Measurements from ENCODE around the gene PSTK. TPM values are rescaled to one million over a fixed set of nuclear protein-coding genes. Genes with fewer than 3 reads are reported as not detected.

The PSTK gene
- total and polyA plus RNA-seq, 11 donors = 0.97 to 3.9 (median 2.0) TPM

DNA sequence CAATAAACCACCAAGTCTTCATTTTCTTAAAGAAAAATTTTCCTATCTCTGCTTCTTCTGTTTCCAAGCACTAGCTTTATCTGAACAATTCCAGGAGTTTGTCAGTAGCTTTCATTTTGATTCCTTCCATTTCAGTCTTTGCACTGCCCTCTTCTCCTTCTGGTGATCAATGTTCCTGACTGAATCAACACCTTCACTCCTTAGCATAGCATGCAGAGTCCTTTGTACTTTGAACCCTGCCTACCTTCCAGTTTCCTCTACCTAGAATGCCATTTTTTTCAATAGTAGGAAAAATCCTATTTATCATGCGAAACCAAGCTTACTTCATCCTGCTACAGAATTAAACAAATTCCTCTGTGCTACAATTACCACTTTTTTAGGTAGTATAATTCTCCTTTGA is 24.3 kb upstream of the PSTK start:
- Histone ChIP-seq H3K4me3 (no peak overlapping the region), H3K4me1 (peaks cover 0 to 24% (median 17%) of the 10 kb centered on the region in 12 donors), H3K36me3 (peaks cover 0 to 4% (median 0%) of the 10 kb centered on the region in 9 donors), H3K27ac (no peak overlapping the region), H3K27me3 (no peaks in the 10 kb centered on the region), H3K9me3 (no peaks in the 10 kb centered on the region)
- DNase-seq (no peak), ATAC-seq (no peak)
- intact Hi-C loops (cut with DNase I) = loop anchor here in 2 of 10 donors (2.0 kb wide), 1 partner anchor 25 kb away; the partner anchor contains the start of gene PSTK (in 2 of the 2)
- no peak for TF ChIP-seq POLR2A (IDR thresholded peaks at IDR 0.05)
- TF ChIP-seq, protein P1, sequence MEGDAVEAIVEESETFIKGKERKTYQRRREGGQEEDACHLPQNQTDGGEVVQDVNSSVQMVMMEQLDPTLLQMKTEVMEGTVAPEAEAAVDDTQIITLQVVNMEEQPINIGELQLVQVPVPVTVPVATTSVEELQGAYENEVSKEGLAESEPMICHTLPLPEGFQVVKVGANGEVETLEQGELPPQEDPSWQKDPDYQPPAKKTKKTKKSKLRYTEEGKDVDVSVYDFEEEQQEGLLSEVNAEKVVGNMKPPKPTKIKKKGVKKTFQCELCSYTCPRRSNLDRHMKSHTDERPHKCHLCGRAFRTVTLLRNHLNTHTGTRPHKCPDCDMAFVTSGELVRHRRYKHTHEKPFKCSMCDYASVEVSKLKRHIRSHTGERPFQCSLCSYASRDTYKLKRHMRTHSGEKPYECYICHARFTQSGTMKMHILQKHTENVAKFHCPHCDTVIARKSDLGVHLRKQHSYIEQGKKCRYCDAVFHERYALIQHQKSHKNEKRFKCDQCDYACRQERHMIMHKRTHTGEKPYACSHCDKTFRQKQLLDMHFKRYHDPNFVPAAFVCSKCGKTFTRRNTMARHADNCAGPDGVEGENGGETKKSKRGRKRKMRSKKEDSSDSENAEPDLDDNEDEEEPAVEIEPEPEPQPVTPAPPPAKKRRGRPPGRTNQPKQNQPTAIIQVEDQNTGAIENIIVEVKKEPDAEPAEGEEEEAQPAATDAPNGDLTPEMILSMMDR (IDR thresholded peaks at IDR 0.05) = no peak
- 91 to 95% (median 93%) methylated on average over 1 of the region's 1 CpG for WGBS, 4 donors

DNA sequence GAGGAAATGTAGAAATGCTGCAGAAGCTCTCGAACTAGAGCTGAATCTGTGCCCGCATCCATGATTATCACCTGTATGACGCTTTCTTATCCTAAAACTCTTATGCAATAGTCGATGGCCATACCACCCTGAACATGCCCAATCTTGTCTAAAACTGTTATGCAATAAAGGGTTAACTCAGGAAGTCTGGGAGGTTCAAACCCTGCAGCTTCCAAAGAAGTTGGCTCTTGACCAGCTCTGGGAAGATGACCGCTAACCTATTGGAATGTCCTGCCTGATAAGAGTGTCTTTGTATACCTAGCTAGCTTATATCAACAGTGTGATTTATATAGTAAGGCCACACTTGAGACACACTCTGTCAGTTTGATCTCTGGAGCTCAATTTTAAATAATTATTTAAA is 22.7 kb upstream of the PSTK start:
- no peak for DNase-seq
- Histone ChIP-seq H3K27me3 (no peaks in the 10 kb centered on the region), H3K27ac (no peak overlapping the region), H3K9me3 (no peaks in the 10 kb centered on the region), H3K4me1 (peaks cover 0 to 19% (median 14%) of the 10 kb centered on the region in 12 donors), H3K4me3 (no peak overlapping the region), H3K36me3 (no peaks in the 10 kb centered on the region)
- intact Hi-C loops (cut with DNase I) = no loop called here
- no peak for TF ChIP-seq POLR2A (IDR thresholded peaks at IDR 0.05)
- TF ChIP-seq, protein P1 (IDR thresholded peaks at IDR 0.05) = no peak
- ATAC-seq = no peak
- 72 to 76% (median 74%) methylated on average over 5 of the region's 5 CpGs for WGBS, 4 donors

DNA sequence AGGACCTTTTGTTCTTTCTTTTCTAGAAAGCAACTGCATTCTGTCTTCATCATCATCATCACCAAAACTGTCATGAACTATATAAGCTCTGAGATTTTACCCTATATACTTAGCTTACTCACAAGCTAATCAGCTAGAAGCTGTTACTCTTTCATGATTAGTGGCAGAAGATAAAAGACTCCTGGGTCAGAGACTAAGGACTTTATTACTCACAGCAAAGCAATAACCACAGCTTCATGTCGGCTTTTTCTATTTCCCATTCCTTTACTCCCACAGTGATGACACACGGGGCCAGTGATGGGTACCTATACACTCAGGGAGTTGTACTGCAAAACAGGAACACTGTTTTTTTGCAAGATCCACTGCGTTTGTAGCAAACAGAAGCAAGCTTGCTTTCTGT is 17.8 kb upstream of the PSTK start:
- H3K4me3 ChIP-seq = no peak overlapping the region
- no peak overlapping the region for H3K27ac ChIP-seq
- 63 to 77% (median 72%) methylated on average over 3 of the region's 3 CpGs for WGBS, 4 donors
- no peaks in the 10 kb centered on the region for H3K27me3 ChIP-seq
- H3K36me3 ChIP-seq = no peaks in the 10 kb centered on the region
- intact Hi-C loops (cut with DNase I) = no loop called here
- ATAC-seq (no peak), DNase-seq (no peak)
- no peaks in the 10 kb centered on the region for H3K4me1 ChIP-seq
- peaks cover 0 to 23% (median 10%) of the 10 kb centered on the region in 12 donors for H3K9me3 ChIP-seq
- TF ChIP-seq POLR2A (IDR thresholded peaks at IDR 0.05) = no peak
- TF ChIP-seq, protein P1 (IDR thresholded peaks at IDR 0.05) = no peak

DNA sequence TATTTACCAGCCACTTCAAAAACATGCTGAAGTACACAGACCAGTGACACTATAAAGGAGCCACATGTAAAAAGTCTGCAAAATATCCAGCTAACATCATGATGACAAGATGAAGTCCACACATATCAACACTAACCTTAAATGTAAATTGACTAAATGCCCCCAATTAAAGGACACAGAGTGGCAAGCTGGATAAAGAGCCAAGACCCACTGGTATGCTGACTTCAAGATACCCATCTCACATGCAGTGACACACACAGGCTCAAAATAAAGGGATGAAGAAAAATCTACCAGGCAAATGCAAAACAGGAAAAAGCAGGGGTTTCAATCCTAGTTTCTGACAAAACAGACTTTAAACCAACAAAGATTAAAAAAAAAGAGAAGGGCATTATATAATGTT is 13.3 kb upstream of the PSTK start:
- DNase-seq (no peak), ATAC-seq (no peak)
- Histone ChIP-seq H3K4me3 (no peak overlapping the region), H3K4me1 (no peaks in the 10 kb centered on the region), H3K36me3 (no peaks in the 10 kb centered on the region), H3K27ac (no peak overlapping the region), H3K9me3 (peaks cover 0 to 43% (median 15%) of the 10 kb centered on the region in 12 donors), H3K27me3 (peaks cover 0 to 5% (median 0%) of the 10 kb centered on the region in 9 donors)
- intact Hi-C loops (cut with DNase I) = no loop called here
- TF ChIP-seq POLR2A (IDR thresholded peaks at IDR 0.05) = no peak
- TF ChIP-seq, protein P1 (IDR thresholded peaks at IDR 0.05) = no peak
